Body of pancreas (tissue), 4 donors: ENCODE results near the gene FES.

Experiments
- CTCF ChIP-seq, 7 experiments: fragments of 450-650 bp in 4 of 7; fragments of 200-600 bp in 3 of 7; sonication (generic) in 3 of 7; IDR thresholded peaks; one replicate each; pipeline ENCODE4 v1.5.1; 2016 to 2019; ENCODE audit warnings: antibody characterized with exemption in 7 of 7
- POLR2A ChIP-seq, 3 donors: fragments of 450-650 bp; IDR thresholded peaks; one replicate each; pipeline ENCODE4 v1.6.1; 2016; ENCODE audit warnings: antibody characterized with exemption in 3 of 3, mild to moderate bottlenecking in 2 of 3

GRCh38 chr15:90936823-90937222 lies 52.5 kb downstream of the FES start:
- TF ChIP-seq CTCF (IDR thresholded peaks at IDR 0.05) (no peak), POLR2A (IDR thresholded peaks at IDR 0.05) (no peak)
